Progenitor cell of endocrine pancreas (in vitro differentiated cells): ENCODE data around the gene PHYHIPL. TPM values are rescaled to one million over a fixed set of nuclear protein-coding genes. Genes with fewer than 3 reads are reported as not detected.

Experiments
- DNase-seq: peaks from one replicate; pipeline ENCODE4 v3.0.0; 2021; ENCODE audit warnings: low spot score; ENCODE audit not compliant: unreplicated experiment
- H3K27ac Mint-ChIP-seq: 2 replicates; pipeline ENCODE4 v1.8.0; 2021; ENCODE audit warnings: mild to moderate bottlenecking, moderate library complexity, mixed read lengths
- H3K27me3 Mint-ChIP-seq: 2 replicates; pipeline ENCODE4 v1.8.0; 2021; ENCODE audit warnings: mixed read lengths
- H3K36me3 Mint-ChIP-seq: 2 replicates; pipeline ENCODE4 v1.8.0; 2022; ENCODE audit warnings: mixed read lengths; ENCODE audit not compliant: insufficient read depth
- H3K4me1 Mint-ChIP-seq: 2 replicates; pipeline ENCODE4 v1.8.0; 2021; ENCODE audit warnings: low read depth, mixed read lengths
- H3K4me3 Mint-ChIP-seq: 2 replicates; pipeline ENCODE4 v1.8.0; 2021; ENCODE audit warnings: low read depth, mild to moderate bottlenecking, moderate library complexity, mixed read lengths
- H3K9me3 Mint-ChIP-seq: 2 replicates; pipeline ENCODE4 v1.8.0; 2021; ENCODE audit warnings: low read depth, mixed read lengths
- total RNA-seq: library from RNA; stranded (reverse); gene quantifications from 2 replicates; pipeline ENCODE4 v1.2.1, GENCODE V29; 2021
- TF ChIP-seq, protein P1 (sequence below): fragments of 200-600 bp; sonication (generic); IDR thresholded peaks from one replicate; pipeline ENCODE4 v1.5.0; 2021; ENCODE audit warnings: antibody characterized with exemption, mild to moderate bottlenecking; ENCODE audit not compliant: unreplicated experiment

Gene PHYHIPL
- total RNA-seq, 1 donor from 2014 or later, result 1.3 TPM

DNA sequence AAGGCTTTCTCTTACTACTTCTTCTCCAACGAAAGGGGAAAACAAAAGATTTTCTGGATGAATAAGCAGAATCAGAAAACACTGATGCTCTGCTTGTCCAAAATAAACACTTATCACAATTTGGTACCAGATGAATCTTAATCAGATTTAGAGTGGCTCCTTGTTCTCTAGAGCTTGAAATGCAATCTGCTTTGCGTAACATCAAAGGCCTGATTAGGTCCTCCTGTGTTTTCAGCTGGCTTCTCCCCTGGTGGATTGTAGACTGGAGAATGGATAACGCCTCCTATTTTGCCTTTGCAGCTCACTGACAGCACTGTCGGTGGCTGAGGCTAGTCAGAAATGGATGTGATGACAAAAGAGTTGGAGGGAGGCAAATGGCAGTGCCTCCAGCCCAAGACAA is 94.7 kb downstream of the PHYHIPL start:
- DNase-seq, result no peak
- H3K4me1 Mint-ChIP-seq, result no peaks in the 10 kb centered on the region
- TF ChIP-seq, protein P1, sequence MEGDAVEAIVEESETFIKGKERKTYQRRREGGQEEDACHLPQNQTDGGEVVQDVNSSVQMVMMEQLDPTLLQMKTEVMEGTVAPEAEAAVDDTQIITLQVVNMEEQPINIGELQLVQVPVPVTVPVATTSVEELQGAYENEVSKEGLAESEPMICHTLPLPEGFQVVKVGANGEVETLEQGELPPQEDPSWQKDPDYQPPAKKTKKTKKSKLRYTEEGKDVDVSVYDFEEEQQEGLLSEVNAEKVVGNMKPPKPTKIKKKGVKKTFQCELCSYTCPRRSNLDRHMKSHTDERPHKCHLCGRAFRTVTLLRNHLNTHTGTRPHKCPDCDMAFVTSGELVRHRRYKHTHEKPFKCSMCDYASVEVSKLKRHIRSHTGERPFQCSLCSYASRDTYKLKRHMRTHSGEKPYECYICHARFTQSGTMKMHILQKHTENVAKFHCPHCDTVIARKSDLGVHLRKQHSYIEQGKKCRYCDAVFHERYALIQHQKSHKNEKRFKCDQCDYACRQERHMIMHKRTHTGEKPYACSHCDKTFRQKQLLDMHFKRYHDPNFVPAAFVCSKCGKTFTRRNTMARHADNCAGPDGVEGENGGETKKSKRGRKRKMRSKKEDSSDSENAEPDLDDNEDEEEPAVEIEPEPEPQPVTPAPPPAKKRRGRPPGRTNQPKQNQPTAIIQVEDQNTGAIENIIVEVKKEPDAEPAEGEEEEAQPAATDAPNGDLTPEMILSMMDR, result no peak
- no peaks in the 10 kb centered on the region for H3K9me3 Mint-ChIP-seq
- H3K36me3 Mint-ChIP-seq, result peaks cover 4% of the 10 kb centered on the region
- no peak overlapping the region for H3K27ac Mint-ChIP-seq
- no peak overlapping the region for H3K4me3 Mint-ChIP-seq
- no peaks in the 10 kb centered on the region for H3K27me3 Mint-ChIP-seq

DNA sequence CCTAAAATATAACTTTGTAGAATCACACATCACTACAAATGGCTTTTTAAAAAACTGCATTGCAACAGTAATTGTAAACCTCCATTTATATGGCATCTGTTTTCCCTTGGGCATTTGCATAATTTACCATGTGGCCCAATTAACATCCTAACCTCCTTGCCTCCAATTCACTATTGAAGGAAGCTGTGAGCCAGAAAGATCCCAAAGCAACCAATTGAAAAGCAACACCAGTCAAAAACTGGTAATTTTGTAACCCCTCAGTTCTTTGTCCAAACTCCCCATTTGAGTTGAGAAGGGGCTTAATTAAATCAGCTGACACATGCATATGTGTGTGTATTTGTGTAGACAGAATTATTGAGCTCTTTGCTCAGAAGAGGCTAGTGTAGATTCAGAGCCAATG is 95.6 kb downstream of the PHYHIPL start:
- Mint-ChIP-seq H3K4me3 (no peak overlapping the region), H3K36me3 (peaks cover 4% of the 10 kb centered on the region), H3K27ac (no peak overlapping the region), H3K27me3 (no peaks in the 10 kb centered on the region), H3K9me3 (no peaks in the 10 kb centered on the region), H3K4me1 (no peaks in the 10 kb centered on the region)
- no peak for DNase-seq
- TF ChIP-seq, protein P1, result no peak

DNA sequence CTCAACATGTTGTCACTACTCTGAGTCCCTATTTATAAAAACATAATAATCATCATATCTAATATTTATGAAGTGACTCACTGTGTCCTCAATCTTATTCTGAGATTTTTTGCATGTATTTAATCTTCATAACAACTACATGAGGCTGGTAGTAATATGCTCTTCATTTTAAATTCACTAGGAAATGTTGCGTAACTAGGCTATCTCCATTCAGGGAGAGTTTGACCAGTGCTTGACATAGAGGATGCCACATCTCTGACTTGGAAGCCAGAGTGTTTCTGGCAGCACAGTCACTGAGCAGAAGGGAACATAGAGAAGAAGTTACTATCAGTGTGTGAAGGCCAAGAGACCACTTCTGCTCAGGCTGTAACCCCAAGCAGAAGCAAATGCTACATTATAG is 97.0 kb downstream of the PHYHIPL start:
- no peaks in the 10 kb centered on the region for H3K9me3 Mint-ChIP-seq
- TF ChIP-seq, protein P1, result no peak
- no peak overlapping the region for H3K27ac Mint-ChIP-seq
- no peaks in the 10 kb centered on the region for H3K4me1 Mint-ChIP-seq
- H3K36me3 Mint-ChIP-seq, result peaks cover 2% of the 10 kb centered on the region
- H3K27me3 Mint-ChIP-seq, result no peaks in the 10 kb centered on the region
- H3K4me3 Mint-ChIP-seq, result no peak overlapping the region
- DNase-seq, result no peak

DNA sequence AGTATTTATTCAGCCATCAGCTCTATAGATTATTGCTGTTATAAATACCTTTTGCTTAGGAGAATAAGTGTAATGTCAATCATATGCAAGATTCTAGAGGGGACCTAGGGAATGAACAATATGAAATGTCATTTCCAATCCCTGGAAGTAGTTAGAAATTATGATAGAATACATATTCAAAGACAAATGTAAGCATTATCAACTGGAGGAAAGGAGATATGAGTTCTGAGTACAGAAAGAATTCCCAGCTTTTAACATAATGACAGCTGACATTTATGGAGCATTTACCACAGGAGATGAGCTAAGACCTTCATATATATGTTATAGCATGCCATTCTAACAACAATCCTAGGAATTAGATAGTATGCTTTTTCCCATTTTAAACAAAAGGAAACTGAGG is 99.7 kb downstream of the PHYHIPL start:
- TF ChIP-seq, protein P1, result no peak
- Mint-ChIP-seq H3K4me1 (no peaks in the 10 kb centered on the region), H3K27me3 (no peaks in the 10 kb centered on the region), H3K4me3 (no peak overlapping the region), H3K27ac (no peak overlapping the region), H3K9me3 (no peaks in the 10 kb centered on the region), H3K36me3 (no peaks in the 10 kb centered on the region)
- no peak for DNase-seq

DNA sequence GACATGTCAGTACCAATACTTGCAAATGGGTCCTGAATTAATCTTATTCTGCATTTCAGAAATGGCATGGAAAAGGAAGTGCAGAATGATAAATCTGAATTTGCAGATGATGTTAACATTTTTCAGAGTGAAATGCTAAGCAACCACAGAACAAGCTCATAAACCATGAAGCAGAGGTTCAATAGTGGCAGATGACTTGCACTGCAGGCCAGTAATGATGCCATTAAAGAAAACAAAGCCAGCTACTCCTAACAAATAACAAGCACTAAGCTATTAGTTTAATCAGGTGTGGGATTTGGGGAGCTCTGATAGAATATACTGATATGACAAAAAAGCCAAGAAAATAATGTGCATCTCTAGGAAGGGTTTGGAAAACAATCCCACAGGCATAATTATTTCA is 100.5 kb downstream of the PHYHIPL start:
- no peaks in the 10 kb centered on the region for H3K9me3 Mint-ChIP-seq

More for the DNA sequence above, 100.5 kb downstream of the PHYHIPL start:
- TF ChIP-seq, protein P1, result no peak
- Mint-ChIP-seq H3K36me3 (no peaks in the 10 kb centered on the region), H3K27ac (no peak overlapping the region), H3K4me1 (no peaks in the 10 kb centered on the region), H3K27me3 (no peaks in the 10 kb centered on the region), H3K4me3 (no peak overlapping the region)
- no peak for DNase-seq
